GM18873 (cell line): ENCODE measurements around the gene KIF16B.

ENCODE experiments used
- ATAC-seq: cut with Tn5 transposase; IDR thresholded peaks from one replicate; pipeline ENCODE4 v1.9.1; 2021; ENCODE audit warnings: mild to moderate bottlenecking, moderate library complexity, moderate number of reproducible peaks; ENCODE audit not compliant: unreplicated experiment, low FRiP score

The KIF16B gene

DNA sequence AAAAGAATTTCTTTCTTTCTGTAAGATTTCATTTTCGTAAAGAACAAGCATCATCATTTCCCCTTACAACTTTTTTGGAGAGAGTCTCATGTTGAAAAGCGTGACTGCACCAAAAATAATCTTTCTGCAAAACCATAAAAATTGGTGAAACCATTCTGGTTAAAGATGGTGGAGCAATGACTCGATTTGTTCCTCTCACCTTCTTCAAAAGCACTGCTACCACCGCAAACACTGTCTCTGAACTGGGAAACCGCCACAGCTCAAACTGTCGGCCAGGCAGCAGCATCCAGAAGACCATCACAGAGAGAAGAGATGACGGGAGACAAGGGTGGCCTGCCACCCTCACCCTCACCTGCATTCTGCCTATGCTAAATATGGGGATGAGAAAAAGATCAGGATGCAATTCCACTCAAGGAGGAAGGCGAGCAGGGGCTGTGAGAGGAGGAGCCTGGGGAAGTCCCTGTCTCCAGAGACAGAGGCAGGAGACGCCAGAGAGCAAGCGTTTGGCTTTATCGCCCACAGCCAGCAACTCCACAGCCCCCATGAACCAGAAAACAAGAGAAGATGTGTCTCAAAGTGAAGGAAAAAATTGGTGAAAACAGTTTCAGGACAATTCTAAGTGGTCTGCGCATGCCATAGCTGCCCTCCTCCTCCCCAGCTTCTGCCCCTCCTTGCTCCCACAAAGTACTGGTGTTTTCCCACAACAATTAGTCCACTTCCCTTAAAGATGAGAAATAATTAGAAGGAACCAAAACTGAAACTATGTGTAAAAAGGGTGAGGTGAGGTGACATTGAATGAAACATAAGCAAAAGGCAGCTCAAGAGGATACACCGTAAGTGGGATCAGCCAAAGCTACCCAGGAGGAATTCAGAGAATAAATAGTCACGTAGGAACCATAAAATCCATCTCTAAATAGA is 255.5 kb downstream of the KIF16B start:
- no peak for ATAC-seq

DNA sequence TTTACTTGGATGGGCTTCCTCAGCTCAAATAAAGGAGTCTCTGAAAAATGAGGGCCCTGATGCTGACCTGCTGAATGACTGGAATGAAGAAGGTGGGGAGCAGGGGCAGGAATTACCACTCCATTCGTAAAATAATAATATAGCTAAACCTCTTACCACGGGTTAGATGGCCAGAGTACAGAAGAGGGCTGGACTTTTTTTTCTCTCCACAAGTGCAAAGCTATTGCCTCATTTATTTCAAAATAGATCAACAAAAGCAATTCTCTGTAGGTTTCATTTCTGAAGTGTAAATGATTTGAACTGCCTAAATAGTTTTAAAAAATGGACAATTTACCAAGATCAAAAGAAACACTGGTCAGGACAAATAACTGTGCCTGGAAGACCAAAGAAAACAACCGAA is 256.7 kb downstream of the KIF16B start:
- no peak for ATAC-seq

DNA sequence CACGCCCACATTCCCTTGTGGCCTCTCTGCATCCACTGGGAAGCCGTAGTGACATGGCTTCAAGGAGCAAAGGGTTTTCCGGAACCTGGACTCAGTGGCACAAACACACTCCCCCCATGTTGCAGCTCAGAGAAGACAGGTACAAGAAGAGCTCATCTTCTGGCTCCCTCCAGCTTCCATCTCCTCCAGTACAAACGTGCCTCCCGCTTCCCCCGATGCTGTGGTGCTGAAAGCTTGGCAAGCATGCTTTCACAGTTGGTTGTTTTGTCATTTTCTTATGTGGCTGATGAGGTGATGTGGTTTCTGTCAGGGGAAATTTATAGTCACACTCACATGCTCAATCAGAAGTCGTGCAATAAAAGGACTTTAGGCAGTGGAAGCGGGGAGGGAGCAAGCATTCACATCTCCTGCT is 258.5 kb downstream of the KIF16B start:
- ATAC-seq = no peak

DNA sequence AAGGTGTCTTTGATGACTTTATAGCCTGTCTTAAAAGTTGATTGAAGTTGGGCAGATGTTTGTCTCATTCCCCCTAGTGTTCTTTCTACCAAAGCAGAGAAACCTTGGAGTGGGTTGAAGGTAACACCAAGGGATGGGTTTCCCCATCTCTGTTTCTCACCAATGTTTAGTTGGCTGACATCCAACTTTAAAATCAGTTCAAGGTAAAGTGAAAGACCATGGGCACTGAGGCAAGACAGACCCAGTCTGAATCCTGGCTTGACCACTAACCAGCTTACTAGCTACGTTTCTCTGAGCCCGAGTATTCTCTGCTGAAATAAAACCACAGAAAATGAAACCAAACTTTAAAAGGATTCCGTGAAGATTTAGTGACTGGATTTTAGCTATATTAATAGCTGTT is 258.9 kb downstream of the KIF16B start:
- no peak for ATAC-seq

DNA sequence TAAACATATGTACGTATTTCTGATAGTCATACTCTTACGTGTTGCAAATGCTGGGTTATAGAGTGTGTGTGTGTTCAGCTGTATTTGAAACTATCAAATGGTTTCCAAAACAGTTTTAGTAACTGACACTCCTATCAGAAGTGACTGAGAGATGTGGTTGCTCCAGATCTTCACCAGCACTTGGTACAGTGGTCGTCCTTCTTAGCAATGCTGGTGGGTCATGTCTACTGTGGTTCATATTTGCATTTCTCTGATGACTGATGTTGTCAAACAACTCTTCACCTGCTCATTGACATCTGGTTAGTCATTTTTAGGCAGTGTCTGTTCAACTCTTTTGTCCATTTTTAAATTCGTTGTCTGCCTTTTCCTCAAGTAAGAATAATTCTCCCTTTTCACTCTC is 259.3 kb downstream of the KIF16B start:
- no peak for ATAC-seq

DNA sequence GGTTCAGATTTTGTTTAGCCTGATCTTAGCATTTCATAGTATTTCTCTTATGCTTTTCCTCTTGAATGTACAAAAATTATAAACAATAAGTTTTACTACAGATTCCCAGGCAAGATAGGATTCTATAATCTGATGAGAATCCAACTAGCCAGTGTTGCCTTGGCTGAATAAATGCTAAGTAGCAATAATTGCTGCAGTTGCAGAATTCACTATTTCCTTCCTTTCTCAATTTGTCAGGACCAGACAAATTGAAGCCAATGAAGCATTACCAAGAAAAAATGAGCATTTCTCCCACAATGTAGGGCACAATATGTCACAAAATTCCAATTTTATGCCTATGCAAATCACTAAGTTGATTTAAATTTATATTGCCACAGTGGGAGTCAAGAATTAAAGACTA is 260.2 kb downstream of the KIF16B start:
- ATAC-seq = no peak

DNA sequence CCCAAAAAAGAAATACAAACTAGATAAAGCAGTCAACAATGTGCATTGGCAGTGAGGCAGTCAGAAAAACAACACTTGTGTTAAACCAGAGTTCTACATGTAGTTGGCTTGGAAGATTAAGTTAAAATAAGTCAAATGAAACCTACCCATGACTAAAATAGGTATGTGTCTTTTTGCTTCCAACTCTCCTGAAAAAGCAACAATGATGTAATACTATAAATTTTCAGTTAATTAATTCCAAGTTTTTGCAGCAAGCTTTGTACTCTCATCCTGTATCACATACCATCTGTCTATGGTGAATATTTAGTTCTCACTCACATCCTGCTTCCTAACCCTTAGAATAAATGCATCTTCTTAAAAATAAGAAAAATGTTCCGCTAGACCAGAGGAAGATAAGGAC is 261.5 kb downstream of the KIF16B start:
- no peak for ATAC-seq

DNA sequence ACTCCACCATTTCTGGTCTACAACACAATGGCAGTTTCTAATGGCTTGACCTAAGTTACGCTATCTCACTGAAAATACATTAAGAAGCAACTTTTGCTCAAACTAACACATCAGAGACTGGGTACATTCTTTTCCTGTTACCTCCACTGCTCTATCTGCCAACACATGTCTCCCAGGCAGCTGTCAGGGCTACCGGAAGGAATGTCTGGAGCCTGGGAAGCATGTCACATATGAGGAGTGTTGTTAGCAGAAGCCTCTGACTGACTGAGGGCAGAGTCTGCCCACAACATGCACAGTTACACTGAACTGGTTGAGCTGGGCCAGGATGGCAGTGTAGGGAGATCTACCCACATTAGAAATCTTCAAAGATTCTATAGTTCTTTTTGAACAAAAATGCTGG is 264.5 kb downstream of the KIF16B start:
- no peak for ATAC-seq

DNA sequence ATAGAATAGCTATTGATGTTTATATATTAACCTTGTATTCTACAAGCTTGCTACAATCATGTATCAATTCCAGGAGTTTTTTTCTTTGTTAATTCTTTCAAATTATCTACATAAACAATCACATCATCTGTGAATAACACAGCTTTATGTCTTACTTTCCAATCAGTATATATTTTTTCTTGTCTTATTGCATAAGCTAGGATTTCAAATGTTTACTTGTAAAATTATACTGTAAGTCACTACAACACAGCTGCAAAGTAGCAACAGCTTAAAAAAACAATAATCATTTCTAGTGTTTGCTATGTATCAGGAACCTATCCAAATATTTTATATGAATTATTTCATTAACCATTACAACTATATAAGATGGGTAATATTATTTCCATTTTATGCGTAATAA is 270.4 kb downstream of the KIF16B start:
- no peak for ATAC-seq

DNA sequence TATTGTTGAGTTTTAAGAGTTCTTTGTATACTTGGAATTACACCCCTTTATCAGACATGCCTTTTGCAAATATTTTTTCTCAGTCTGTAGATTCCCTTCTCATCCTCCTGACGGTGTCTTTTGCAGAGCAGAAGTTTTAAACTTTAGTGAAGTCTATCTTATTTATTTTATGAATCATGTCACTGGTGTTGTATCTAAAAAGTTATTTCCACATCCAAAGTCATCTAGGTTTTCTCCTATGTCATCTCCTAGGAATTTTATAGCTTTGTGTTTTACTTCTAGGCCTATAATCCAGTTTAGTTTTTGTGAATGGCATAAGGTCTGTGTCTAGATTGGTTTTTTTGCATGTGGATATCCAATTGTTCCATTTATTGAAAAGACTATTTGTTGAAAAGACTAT is 271.3 kb downstream of the KIF16B start:
- no peak for ATAC-seq

DNA sequence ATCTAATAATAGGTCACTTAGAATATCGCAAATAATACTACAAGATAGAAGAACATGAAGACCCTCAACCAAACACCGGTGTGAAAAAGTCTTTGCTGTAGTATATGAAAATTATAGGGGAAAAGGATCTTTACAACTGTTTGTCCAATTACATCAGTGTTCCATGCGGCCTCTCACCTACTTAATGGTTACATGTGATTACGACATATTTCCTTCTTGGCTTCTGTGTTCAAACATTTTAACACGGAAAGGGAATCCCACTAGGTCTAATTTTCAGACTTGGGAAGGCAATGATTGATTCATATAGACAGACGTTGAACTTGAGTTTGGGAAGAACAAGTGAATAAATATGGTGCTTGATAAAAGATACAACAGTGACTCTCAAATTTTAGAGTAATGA is 273.4 kb downstream of the KIF16B start:
- no peak for ATAC-seq

DNA sequence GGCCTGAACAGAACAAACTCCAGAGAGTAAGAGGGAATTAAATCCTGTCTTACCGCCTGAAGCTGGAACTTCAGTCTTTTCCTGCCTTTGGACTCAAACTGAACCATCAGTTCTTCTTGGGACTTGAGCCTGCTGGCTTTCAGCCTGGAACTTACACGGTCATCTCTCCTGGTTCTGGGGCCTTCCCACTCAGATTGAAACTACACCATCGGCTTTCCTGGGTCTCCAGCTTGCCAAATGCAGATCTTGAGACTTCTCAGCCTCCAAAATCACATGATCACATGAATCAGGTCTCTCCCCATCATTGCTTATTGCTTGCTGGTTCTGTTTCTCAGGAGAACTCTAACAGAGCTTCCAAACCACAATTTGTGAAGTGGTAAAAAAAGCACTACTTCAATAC is 276.3 kb downstream of the KIF16B start:
- no peak for ATAC-seq

DNA sequence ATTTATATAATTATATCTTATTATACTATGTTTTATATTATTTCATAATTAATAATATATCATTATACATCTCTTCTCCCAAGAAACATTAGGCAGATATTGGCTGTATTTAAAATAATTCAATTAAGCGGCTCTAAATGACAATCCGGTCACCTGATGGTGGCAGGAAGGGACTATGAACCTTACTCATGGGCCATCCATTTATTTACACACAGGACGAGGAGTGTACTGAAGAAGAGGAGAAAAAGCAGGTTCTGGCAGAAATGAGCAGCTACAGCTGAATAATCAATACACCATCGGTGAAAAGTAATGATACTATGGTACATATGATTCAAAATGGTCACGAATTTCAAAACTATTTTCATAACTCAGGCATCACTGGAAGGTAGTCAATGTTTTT is 277.7 kb downstream of the KIF16B start:
- ATAC-seq = no peak

DNA sequence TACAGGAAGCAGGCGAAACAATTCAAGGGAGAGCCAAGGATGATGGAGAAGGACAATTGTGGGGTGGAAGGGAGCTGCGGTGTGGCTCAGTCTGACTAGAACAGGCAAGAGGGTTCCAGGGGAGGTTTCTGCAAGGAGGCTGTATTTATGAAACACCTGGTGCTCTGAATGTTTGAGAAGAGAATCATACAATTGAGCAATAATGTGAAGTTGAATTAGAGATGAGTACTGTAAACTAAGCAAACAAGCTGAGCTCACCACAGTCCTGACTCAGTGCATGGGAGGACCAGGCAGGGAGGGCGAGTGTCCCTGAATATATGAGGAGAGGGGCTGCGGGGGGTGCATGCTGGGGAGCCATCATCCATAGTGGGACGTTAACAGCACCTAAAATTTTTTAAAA is 279.7 kb downstream of the KIF16B start:
- no peak for ATAC-seq

DNA sequence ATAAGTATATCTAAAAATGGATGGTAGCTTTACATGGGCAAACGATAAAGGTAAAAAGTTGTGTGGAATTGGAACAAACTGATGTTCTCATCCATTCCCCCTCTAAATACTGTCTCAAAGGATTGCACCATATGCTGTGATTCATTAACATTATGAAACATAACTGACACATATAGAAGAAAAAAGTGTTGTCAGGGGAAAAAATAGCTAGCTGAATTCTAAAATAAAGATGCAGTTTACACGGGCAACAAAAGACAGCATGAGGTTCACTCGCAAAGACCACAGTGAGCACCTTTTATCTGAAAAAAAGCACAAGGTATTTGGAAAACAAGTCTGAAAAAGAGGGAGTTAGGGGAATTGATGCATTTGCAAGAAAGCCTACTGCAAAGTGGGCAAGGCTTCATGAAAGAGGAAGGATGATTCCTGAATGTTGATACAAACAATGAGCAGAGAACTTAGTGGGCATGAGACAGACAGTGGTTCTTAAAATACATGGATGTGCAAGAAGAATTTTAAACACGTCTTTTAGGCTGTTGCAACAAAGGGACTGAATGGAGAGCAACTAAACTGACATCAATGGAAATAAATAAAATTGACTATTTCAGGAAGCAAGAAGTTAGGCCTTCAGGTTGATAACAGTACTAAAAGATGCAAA is 280.9 kb downstream of the KIF16B start:
- no peak for ATAC-seq

DNA sequence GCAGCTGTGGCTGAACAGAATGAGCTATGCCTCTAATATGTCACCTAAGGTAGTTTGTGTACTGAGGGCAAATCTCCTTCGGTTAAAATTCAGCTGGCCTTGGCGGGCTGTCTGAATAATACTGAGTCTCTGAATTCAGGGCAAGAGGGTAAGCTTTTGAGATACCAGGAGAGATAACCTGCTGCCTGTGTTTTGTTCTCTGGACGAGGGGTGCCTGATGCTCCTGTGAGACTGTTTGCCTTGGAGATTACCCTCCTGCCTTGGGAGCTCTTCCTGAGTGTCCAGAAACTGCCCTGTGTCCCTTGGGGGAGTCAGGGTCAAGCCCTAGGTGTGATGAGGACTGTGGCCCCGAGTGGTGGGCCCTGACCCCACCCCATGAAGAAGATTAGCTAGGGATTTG is 282.9 kb downstream of the KIF16B start:
- ATAC-seq = no peak

DNA sequence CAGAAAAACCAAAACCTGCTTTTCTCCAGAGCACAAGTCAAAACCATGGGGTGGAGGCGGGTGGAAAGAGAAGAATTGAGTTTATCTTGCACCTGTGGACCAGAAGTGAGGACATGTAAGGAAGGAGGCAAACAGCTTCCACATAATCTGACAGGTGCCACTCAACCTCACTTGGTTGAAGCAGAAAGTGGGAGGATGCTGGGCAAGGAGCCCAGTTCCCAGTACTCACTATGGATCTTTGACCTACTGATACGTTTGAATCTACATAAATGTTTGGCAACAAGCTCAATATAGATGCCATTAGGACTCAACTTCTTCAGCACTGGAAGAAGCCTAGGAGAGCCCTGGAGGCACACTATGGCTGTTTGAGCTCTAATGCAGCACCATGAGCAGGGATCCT is 285.5 kb downstream of the KIF16B start:
- ATAC-seq = no peak

DNA sequence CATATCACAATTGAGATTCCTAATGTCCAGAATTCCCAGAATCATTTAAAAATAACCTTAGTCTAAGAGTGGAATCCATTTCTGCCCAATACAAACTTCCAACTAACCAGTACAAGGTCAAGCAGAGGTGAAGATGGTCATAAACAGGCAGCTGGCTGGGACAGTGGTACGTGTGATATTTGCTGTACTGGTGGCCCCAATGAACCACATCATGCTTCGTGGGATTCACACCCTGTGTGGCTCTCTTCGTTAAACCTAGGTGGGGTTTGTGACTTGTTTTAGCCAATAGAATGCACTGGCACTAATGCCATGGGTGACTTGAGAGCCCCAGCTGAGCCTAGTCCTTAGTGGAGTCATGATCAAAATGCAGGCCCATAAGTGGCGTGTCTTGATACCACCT is 286.6 kb downstream of the KIF16B start:
- ATAC-seq = no peak

DNA sequence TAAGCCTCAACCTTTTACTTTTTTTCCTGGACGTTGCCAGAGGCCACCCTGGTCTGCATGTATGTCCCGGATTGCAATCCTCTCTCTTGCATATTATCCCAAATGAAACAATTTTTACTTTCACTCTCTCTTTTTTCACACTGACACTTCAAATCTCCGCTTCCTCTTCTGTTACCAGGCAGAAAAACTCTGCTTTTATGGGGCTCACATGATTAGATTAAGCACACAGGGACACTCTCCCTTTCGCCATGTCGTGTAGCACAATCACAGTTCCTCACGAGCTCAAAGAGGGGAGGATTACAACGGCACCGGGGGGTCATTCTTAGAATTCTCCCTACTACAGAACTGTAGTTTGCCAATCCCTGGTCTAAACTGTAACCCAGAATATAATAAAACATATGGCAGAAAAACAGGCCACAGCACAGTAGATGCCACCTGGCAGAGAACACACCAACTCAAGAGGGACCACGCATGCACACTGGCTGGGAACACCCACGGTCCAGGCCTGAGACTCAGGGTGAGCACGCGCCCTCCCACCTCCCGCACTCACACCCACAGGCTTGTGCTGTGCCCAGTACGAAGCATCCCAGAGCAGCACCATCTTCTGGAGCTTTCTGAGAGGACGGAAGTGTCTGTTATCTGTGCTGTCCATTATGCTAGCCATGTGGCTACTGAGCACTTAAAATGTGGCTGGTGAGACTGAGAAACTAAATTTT is 288.7 kb downstream of the KIF16B start:
- ATAC-seq = no peak

DNA sequence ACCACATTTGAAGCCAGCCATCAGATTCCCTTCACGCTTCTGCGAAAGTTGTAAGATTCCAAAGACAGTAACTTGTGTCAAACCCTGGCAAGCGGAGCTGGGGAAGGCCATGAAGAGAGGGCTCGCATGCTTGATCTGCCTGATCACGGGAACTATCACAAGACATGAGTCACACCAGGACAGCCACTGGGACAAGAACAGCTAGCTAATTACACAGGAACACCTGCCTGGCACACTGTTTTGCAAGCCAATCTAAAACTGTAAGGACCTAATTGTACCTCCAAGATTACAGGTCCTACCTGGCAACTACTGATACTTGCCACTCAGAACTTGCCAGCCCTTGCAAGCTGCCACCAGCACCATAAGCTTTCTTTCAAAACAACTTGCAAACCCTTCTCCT is 289.3 kb downstream of the KIF16B start:
- ATAC-seq = no peak

DNA sequence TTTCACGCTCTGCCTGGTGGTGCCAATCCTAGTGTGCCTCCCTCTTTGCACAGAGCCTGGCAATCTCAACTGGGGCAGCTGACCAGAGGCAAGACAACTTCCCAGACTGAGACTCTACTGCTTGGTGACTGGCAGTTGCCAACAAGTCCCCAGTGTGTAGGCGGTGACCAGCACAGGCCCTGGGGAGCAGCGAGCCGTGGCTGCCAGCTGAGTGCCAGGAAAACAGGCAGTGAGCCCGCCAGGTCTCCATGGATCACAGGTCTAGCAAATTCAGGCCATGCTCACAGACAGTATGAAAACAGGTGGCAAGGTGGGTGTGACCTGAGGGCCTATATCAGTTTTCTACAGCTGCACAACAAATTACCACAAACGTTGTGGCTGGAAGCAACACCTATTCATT is 289.9 kb downstream of the KIF16B start:
- no peak for ATAC-seq
